Measurements from ENCODE around the gene ELOVL3.

Gene ELOVL3

GRCh38 chr10:102266670-102267069 is 40.6 kb downstream of the ELOVL3 start:
- DNase-seq (ENCODE audit: low read depth in 1 of 2, low spot score in 1 of 2) = no peak
- Histone ChIP-seq H3K4me3 (replicated peaks; ENCODE audit: insufficient read depth, low read length) (no peak overlapping the region), H3K27ac (replicated peaks) (no peak overlapping the region), H3K27me3 (ENCODE audit: insufficient read depth, poor library complexity, severe bottlenecking) (no peaks in the 10 kb centered on the region)
- TF ChIP-seq REST (IDR thresholded peaks at IDR 0.05; ENCODE audit: insufficient replicate concordance, low read depth) (no peak), POLR2AphosphoS5 (IDR thresholded peaks at IDR 0.05; ENCODE audit: low read depth) (no peak), SPI1 (IDR thresholded peaks at IDR 0.05; ENCODE audit: borderline replicate concordance, low read depth) (no peak), CTCF (IDR thresholded peaks at IDR 0.05; ENCODE audit: insufficient read depth, low read length) (no peak), GABPA (IDR thresholded peaks at IDR 0.05; ENCODE audit: low read depth) (no peak)

- H3K27ac ChIP-seq (replicated peaks) = no peak overlapping the region
- no peaks in the 10 kb centered on the region for H3K27me3 ChIP-seq (ENCODE audit: insufficient read depth, poor library complexity, severe bottlenecking)
- H3K4me3 ChIP-seq (replicated peaks; ENCODE audit: insufficient read depth, low read length) = no peak overlapping the region
- no peak for DNase-seq (ENCODE audit: low read depth in 1 of 2, low spot score in 1 of 2)
- TF ChIP-seq REST (IDR thresholded peaks at IDR 0.05; ENCODE audit: insufficient replicate concordance, low read depth) (no peak), GABPA (IDR thresholded peaks at IDR 0.05; ENCODE audit: low read depth) (no peak), SPI1 (IDR thresholded peaks at IDR 0.05; ENCODE audit: borderline replicate concordance, low read depth) (no peak), POLR2AphosphoS5 (IDR thresholded peaks at IDR 0.05; ENCODE audit: low read depth) (no peak)
These were observed 41.6 kb downstream of the ELOVL3 start for GRCh38 chr10:102267748-102268147.

GRCh38 chr10:102268375-102268888 is 42.3 kb downstream of the ELOVL3 start:
- no peak for TF ChIP-seq SPI1 (IDR thresholded peaks at IDR 0.05; ENCODE audit: borderline replicate concordance, low read depth)
- no peak for TF ChIP-seq REST (IDR thresholded peaks at IDR 0.05; ENCODE audit: insufficient replicate concordance, low read depth)
- TF ChIP-seq POLR2AphosphoS5 (IDR thresholded peaks at IDR 0.05; ENCODE audit: low read depth) = no peak
- no peak for TF ChIP-seq GABPA (IDR thresholded peaks at IDR 0.05; ENCODE audit: low read depth)
- no peak for TF ChIP-seq CTCF (IDR thresholded peaks at IDR 0.05; ENCODE audit: insufficient read depth, low read length)
- Histone ChIP-seq H3K4me3 (replicated peaks; ENCODE audit: insufficient read depth, low read length) (no peak overlapping the region), H3K27ac (replicated peaks) (no peak overlapping the region), H3K27me3 (ENCODE audit: insufficient read depth, poor library complexity, severe bottlenecking) (no peaks in the 10 kb centered on the region)
- DNase-seq (ENCODE audit: low read depth in 1 of 2, low spot score in 1 of 2) = no peak
